ENCODE results near the gene ALAS1. TPM values are rescaled to one million over a fixed set of nuclear protein-coding genes. Genes with fewer than 3 reads are reported as not detected.

ALAS1 gene
- total and polyA plus RNA-seq, 9 of the 15 experiments (the other 6 are each of a cell fraction or from before 2014, with no cell fraction given), result 21.4 to 49.5 (median 34.4) TPM

- no peak for TF ChIP-seq ZNF830 (CRISPR knock-in tag; IDR thresholded peaks at IDR 0.05)
- no peak for TF ChIP-seq CHD1 (IDR thresholded peaks at IDR 0.05; ENCODE audit: low read length)
- no peak for TF ChIP-seq CREB3 (tag; conservative IDR thresholded peaks at IDR 0.05; ENCODE audit: low read depth)
- TF ChIP-seq PRPF4 (IDR thresholded peaks at IDR 0.05; ENCODE audit: insufficient read depth, low read depth, low read length, poor library complexity, severe bottlenecking), result no peak
- TF ChIP-seq NRF1 (conservative IDR thresholded peaks at IDR 0.05 in 1 of 2, IDR thresholded peaks at IDR 0.05 in 1 of 2), result no peak
- TF ChIP-seq NFIX (CRISPR knock-in tag; IDR thresholded peaks at IDR 0.05; ENCODE audit: low read depth), result no peak
- no peak for TF ChIP-seq ETV5 (CRISPR knock-in tag; IDR thresholded peaks at IDR 0.05; ENCODE audit: low read depth)
- TF ChIP-seq SIRT6 (IDR thresholded peaks at IDR 0.05; ENCODE audit: low read depth, low read length), result no peak
- TF ChIP-seq ZNF12 (CRISPR knock-in tag; IDR thresholded peaks at IDR 0.05), result no peak
- no peak for TF ChIP-seq ILF3 (IDR thresholded peaks at IDR 0.05; ENCODE audit: borderline replicate concordance)
- H4K20me1 ChIP-seq (replicated peaks; ENCODE audit: control insufficient read depth, insufficient read depth, low read length), result no peaks in the 10 kb centered on the region; the same call in 1 of the 2 replicates
- H3K9me1 ChIP-seq (ENCODE audit: control insufficient read depth, insufficient read depth, low read length), result no peaks in the 10 kb centered on the region
- peaks cover 33% of the 10 kb centered on the region for H3K79me2 ChIP-seq (ENCODE audit: control insufficient read depth, insufficient read depth, low read length)
- 40% methylated on average over 1 of the region's 3 CpGs for WGBS (ENCODE audit: insufficient coverage, low coverage, missing lambda C conversion rate)
- H2AFZ ChIP-seq (ENCODE audit: low read depth, low read length), result no peak overlapping the region
- peak overlapping the region in 1 of 2 experiments; percentile 71; a peak in 2 of 4 replicates for H3K9ac ChIP-seq (ENCODE audit: insufficient read depth in 1 of 2, low read depth in 2 of 2, low read length in 2 of 2)
- no peaks in the 10 kb centered on the region for H3K27me3 ChIP-seq (ENCODE audit: control insufficient read depth in 2 of 2, insufficient read depth in 2 of 2, low read length in 2 of 2)
- no peak overlapping the region for H3K4me2 ChIP-seq (ENCODE audit: insufficient read depth, low read length)
- ATAC-seq (no peak), DNase-seq (ENCODE audit: extremely low read depth in 1 of 4, low spot score in 3 of 4) (no peak), FAIRE-seq (no peak)
- no peak overlapping the region; the same call in 2 of the 3 replicates for H3K27ac ChIP-seq (ENCODE audit: extremely low read depth, low read depth, low read length)
- no peak overlapping the region for H3K4me3 ChIP-seq
- ChIA-PET CTCF (ENCODE audit: low intra/inter-chr PET ratio) (interaction anchor here (0.9 to 1.0 kb wide), 2 partner anchors 44 to 102 kb away, joined by 3 read pairs; partner anchors contain the start of gene WDR82), POLR2A (interaction anchor here (0.6 to 1.2 kb wide), 8 partner anchors 10 to 210 kb away, joined by 3 to 5 read pairs (median 3); partner anchors contain the start of gene GLYCTK)
- H3K36me3 ChIP-seq (ENCODE audit: control insufficient read depth, insufficient read depth, low read length), result peaks cover 32% of the 10 kb centered on the region; the same call in 2 of the 3 replicates
- no peaks in the 10 kb centered on the region for H3K9me3 ChIP-seq (replicated peaks; ENCODE audit: control insufficient read depth, insufficient read depth, low read depth, low read length)
- in situ Hi-C loops (cut with MboI) (no loop called here), intact Hi-C loops (cut with micrococcal nuclease) (loop anchor here (5.0 kb wide), 1 partner anchor 103 kb away; no protein-coding TSS in a partner anchor)
- BruUV-seq (replicated peaks), result no TSS peak
- H3K4me1 ChIP-seq (replicated peaks in 1 of 2; ENCODE audit: control insufficient read depth in 2 of 2, insufficient read depth in 2 of 2, low read length in 2 of 2), result peaks cover 19 to 52% of the 10 kb centered on the region in 2 experiments; a peak in 4 of 5 replicates
Observed at GRCh38 chr3:52233968-52234367, 36.0 kb downstream of the ALAS1 start.

Data from K562 (cell line).